HG03135 (cell line): ENCODE results near the gene SLC7A6.

Experiments
- ATAC-seq: cut with Tn5 transposase; IDR thresholded peaks from one replicate; pipeline ENCODE4 v1.9.1; 2021; ENCODE audit warnings: mild to moderate bottlenecking, moderate library complexity; ENCODE audit not compliant: unreplicated experiment

The SLC7A6 gene

DNA sequence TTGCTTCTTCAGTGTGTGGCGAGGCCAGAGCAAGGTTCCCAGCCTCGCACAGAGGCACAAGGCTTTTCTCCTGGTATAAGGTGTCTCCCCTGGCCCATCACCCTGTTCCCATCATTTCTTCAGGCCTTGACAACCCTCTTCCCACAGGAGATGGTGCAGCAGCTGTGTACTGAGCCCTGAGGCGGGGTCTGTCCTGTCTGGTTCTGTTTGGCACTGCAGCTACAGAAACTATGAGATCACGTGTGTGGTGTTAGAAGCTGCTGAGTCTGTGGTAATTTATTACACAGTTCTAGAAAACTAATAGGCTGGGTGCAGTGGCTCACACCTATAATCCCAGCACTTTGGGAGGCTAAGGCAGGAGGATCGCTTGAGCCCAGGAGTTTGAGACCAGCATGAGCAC lies 11.9 kb upstream of the SLC7A6 start:
- no peak for ATAC-seq

DNA sequence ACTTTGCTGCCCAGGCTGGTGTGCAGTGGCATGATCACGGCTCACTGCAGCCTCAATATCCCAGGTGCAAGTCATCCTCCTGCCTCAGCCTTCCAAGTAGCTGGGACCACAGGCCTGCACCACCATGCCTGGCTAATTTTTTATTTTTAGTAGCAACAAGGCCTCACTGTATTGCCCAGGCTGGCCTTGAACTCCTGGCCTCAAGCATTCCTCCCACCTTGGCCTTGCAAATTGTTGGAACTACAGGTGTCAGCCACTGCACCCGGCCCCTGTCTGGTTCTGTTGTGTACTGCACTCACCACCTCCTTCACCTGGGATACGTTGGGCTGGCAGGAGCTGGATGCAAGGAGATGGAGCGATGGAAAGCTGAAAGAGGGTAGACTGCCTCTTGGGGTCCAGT lies 10.6 kb upstream of the SLC7A6 start:
- no peak for ATAC-seq

DNA sequence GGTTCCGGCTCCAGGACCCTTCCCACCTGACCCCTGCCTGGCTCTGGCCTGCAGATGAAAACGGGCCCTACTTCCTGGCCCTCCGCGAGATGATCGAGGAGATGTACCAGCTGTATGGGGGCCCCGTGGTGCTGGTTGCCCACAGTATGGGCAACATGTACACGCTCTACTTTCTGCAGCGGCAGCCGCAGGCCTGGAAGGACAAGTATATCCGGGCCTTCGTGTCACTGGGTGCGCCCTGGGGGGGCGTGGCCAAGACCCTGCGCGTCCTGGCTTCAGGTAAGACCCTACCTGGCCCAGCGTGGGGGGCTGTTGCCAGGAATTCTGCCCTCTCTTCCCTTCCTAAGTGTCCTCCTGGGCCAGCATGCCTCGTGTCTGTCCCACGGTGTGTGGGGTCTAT lies 8.6 kb upstream of the SLC7A6 start:
- ATAC-seq, result no peak

DNA sequence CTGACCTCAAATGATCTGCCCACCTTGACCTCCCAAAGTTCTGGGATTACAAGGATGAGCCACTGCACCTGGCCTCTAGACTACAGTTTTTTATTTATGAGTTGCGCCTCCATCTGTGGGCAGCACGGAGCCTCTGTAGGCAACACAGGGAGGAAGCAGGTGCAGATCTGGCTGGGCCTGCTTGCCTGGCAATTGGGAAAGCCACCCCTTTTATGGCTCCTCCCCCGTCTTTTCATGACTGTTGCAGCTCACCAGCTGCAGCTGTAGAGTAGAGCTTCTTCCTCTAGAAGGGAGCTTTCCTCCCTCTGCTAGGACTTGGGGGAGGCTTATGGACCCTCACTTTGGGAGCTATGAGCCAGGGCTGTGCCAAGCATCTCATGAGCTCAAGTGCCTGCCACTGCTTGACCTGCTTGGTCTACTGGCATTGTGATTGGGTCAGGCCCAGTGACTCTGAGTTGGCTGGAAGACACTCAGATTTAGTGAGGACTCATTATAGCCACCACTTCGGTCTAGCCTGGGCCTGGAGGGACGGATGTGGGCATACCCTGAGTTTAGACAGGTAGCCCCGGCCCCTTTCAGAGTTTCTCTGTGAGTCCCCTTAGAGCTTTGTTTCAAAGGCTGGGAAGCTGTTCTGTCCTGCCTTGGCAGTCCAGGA lies 6.9 kb upstream of the SLC7A6 start:
- ATAC-seq, result no peak

DNA sequence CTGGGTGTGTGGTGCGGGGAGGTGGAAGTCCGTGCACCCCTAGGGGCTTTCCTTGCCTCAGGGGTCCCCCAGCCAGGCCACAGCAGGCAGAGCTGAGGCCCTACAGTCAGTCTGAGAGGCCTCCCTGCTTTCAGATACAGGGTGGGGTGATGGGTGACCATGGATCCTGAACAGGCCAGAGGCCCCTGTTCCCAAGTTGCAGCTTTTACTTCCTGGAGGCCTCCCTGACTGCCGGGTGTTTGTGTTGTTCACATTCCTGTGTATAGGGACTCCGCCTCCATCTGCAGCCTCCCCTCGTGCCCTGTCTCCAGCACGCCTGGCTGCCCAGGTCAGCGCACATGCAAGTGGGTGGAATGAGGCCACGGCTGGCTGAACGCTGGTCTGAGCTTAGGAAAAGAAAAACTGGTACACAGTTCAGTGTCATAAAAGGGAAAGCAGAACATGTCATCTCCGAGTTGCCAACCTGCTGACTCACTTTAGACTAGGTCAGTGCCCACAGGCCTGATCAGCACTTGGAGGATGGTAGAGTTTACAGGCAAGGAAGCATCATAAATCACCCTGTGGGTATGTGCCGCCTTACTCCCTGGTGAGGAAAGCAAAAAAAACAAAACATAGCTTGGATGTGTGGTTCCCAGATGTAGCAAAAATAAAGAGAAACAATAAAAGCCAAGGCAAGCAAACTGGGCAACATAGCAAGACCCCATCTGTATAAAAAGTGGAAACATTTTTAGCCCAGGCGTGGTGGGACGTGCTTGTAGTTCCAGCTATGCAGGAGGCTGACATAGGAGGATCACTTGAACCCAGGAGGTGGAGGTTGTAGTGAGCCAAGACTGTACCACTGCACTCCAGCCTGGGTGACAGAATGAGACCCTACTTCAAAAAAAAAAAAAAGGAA lies 6.2 kb upstream of the SLC7A6 start:
- ATAC-seq, result no peak

DNA sequence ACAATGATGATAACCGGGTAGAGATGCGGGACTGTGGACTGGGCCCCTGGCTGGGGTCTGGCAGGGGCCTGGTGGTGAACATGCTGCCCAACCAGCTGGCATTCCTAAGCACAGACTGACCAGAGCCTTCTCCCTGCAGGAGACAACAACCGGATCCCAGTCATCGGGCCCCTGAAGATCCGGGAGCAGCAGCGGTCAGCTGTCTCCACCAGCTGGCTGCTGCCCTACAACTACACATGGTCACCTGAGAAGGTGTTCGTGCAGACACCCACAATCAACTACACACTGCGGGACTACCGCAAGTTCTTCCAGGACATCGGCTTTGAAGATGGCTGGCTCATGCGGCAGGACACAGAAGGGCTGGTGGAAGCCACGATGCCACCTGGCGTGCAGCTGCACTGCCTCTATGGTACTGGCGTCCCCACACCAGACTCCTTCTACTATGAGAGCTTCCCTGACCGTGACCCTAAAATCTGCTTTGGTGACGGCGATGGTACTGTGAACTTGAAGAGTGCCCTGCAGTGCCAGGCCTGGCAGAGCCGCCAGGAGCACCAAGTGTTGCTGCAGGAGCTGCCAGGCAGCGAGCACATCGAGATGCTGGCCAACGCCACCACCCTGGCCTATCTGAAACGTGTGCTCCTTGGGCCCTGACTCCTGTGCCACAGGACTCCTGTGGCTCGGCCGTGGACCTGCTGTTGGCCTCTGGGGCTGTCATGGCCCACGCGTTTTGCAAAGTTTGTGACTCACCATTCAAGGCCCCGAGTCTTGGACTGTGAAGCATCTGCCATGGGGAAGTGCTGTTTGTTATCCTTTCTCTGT lies 5.1 kb upstream of the SLC7A6 start:
- no peak for ATAC-seq

DNA sequence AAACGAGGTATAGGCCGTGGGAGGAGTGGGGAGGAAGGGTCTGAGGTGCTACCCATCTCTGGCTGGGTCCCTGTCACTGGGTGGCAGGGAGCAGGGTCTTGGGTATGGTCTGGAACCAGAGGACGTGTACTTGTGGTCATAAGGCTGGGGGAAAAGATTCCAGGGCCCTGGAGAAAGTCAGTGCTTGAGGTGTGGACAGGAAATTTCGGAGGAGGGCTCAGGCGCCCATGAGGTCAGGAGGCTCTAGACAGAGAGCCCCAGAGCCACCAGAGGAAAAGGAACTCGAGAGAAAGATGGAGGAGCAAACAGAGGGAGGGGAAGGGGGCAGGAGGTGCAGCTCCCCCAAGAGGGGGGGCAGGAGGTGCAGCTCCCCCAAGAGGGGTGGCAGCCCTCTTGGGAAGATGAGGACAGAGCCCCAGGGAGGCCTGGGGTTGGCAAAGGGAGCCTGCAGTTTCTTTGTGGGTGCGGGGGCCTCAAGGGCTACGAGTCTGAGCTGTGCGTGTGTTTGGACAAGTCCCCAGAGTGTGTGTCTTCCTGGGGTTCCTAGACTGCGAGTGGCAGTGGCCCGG lies 683 bp upstream of the SLC7A6 start:
- ATAC-seq, result no peak

DNA sequence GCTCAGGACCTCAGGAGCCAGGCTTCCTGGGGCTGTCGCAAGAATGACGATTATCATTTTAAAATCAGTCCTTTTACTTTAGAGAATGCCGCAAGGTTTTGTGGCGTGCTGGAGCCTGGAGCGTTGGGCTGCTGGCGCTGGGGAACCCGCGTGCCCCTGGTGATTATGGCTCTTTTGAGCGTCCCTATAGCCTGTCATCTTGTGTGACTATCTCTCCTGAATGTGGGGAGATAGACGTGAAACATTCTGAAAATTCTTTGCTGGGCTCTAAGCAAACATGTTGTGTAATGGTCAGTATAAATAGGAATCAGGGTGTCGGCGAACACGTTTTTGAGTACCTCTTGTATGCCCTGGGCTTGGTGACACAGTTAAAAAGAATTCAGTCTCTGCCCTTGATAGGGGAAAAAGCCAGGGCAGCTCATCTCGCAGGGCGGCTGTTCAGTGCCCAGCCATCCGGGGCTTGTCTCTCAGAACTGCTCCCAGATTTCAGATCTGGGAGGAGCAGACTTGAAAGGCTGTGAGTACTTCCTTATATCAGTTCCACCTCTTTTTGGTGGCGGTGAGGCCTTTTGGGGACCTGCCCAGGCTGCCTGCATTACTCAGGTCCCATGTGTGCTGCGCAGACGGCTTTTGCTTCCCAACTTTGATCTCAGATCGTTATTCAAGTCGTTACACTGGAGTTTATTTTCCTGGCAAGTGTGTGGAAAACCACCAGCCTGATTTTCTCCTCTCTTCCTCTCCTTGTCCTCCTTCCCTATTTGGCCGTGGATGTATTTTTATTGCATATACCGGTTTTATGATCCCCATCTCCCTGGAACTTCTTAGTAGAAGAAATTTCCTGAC lies 973 bp downstream of the SLC7A6 start:
- ATAC-seq, result peak; percentile 8

DNA sequence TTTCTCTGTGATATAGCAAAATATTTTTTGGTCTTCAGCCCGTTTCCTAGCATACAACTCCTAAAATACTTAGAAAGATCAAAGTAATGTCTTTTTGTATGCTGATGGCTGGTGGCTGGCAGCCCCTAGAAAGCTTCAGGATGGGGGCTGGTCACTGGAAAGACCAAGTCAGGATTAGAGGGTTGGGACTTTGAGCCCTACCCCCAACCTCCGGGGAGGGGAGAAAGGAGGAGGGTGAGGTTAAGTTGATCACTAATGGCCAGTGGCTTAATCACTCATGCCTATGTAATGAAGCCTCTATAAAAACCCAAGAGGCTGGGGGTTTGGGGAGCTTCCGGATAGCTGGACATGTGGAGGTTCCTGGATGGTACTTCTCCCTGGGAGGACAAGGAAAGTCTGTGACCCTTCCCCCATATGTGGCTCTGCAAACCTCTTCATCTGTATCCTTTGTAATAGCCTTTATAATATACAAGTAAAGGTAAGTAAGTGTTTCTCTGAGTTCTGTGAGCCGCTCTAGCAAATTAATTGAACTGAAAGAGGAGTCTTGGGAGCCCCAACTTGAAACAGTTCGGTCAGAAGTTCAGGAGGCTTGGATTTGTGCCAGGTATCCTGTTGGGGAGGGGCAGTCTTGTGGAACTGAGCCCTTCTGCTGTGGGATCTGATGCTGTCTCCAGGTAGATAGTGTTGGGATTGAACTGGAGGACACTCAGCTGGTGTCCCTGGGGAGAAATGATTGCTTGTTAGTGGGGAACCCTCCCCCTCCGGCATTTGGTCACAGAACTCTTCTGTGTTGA lies 3.5 kb downstream of the SLC7A6 start:
- no peak for ATAC-seq

DNA sequence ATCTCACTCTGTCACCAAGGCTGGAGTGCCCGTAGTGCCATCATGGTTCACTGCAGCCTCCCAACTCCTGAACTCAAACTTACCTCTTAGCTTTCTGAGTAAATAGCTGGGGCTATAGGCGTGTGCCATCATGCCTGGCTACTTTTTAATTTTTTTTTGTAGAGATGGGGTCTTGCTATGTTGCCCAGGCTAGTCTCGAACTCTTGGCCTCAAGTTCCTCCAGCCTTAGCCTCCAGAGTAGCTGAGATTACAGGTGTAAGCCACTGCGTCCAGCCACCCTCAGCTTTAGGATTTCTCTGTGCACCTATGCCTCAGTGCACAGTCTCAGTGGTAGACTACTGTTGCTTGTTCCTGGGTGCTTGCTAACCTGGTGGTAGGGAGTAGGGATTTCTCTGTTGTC lies 5.5 kb downstream of the SLC7A6 start:
- ATAC-seq, result no peak

DNA sequence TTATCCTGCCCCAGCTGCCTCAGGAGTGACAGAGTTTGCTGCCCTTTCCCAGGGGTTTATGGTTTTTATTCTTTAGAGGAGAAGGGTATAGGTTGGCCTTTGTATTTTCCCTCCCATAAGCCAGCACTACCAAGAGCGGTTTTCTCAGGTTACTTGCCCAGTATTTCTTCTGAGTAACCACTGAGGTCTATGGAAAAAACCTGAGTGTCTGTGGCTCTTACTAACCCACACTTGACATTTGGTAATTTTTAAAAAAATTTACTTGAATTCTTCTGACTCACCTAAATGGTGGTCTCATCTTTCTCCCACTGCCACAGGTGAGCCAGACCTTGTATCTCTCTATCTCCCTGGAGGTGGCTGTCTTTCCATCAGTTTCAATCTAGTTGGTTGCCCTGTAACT lies 6.0 kb downstream of the SLC7A6 start:
- ATAC-seq, result no peak

DNA sequence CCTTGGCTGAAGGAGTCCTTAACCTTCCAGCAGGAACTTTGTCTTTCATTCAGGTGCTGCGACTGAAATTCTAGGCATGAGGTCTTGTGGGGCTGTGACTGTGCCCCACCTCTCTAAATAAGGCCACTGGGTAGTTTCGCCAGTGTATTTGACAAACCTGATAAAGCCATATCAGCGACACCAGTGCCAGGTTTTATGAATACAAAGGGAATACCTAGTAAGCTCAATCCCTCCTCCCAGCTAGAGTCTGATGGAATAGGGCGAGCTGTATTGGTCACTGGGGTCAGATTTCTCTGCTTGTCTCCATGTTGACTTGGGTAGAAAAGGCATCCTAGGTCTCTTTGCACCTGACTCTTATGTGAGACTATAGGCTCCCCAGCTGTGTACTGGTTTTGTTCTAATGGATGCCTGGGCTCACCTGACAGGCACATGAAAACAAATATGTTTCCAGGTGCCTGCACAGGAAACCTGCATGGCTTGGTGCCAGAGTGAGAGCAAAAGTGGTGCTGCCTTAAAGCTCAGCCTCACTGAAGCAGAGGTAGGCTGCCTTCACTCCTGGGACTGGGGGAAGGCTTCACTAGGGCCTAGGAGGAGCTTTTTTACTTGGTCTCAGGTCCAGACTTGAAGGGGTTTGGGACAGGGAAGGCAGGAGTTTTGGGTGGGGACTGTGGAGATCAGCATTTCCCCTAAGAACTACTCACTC lies 8.3 kb downstream of the SLC7A6 start:
- ATAC-seq, result no peak

DNA sequence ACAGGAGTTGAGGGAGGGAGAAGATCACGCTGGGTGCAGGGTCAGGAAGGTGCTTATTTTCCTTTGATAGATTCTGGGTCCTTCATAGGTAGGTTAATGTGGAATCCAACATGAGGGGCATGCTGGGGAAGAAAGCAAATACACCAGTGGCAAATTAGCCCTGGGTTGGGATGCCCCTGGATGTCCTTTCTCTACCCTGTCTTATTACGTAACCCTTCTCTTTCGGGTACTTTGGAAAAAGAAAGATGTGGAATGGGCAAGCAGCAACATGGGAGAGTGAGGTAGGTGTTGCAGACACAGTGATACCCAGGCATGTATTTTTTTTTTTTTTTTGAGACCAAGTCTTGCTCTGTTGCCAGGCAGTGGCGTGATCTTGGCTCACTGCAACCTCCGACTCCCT lies 9.1 kb downstream of the SLC7A6 start:
- no peak for ATAC-seq

DNA sequence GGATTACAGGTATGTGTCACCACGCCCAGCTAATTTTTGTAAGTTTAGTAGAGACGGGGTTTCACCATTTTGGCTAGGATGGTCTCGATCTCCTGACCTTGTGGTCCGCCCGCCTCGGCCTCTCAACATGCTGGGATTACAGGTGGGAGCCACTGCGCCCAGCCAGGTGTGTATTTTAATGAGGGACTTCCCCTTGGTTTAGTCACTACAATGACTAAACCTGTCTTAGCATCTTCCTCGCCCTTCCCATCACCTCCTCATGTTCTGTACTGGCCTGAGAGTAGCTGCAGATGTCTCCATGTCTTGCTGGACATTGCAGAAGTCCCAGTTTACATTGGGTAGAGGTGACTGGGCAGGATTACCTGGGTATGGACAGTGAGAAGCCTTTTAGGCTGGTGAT lies 9.6 kb downstream of the SLC7A6 start:
- ATAC-seq, result no peak

DNA sequence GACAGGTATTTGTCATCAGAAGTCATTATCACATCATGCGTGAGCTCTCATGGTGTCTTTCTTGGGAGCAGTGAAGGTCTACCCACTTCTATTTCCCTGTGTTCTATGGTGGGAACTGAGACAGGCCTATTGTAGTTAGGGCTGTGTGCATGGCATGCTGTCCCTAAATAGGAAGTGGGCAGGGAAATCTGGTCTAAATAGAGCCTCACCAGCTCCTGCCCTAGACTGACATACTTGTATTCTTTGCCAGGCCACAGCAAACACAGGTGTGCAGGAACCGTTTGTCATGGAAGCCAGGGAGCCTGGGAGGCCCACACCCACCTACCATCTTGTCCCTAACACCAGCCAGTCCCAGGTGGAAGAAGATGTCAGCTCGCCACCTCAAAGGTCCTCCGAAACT lies 10.1 kb downstream of the SLC7A6 start:
- no peak for ATAC-seq

DNA sequence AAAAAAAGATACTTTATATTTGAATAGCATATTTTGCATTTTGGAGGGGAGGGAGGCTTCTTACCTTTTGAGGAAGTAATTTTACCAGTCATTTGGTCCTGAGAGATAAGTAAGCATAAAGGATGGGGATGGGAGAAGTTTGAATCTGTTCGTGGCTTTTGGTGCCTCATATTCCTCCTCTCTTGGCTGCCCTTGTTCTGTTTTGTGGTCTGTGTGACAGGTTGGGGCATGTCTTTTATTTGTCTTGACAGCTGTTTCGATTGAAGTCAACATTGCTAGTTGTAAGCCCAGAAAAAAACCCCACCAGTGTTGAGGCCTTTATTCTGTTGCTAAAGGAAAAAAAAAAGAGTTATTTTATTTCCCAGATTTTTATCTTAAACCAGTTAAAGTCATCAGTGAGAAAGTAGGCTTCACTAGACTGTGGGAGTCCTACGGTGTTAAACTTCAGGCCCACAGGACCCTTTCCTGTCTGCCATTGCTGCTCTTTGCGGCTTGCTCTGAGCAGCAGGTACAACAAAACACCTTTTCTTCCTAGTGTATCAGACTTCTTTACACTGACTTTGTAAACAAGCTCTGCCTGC lies 11.4 kb downstream of the SLC7A6 start:
- no peak for ATAC-seq

DNA sequence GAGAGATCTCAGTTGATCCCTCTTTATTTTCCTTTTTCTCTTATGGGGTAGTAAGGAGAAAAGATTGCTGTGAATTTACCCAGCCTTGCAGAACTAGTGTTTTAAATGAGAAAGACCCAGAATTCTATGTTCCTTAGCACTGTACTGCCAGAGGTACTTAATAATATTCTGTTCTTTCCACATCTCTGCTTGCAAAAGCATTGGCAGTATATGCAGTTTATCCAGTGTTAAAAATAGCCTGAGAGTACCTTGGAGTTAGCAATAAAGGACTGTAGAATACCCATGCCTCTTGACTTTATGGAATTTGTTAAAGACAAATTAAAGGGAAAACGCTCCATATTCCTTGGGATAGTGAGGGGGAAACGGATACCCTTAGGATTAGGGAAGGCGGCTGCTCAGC lies 11.9 kb downstream of the SLC7A6 start:
- ATAC-seq, result no peak

DNA sequence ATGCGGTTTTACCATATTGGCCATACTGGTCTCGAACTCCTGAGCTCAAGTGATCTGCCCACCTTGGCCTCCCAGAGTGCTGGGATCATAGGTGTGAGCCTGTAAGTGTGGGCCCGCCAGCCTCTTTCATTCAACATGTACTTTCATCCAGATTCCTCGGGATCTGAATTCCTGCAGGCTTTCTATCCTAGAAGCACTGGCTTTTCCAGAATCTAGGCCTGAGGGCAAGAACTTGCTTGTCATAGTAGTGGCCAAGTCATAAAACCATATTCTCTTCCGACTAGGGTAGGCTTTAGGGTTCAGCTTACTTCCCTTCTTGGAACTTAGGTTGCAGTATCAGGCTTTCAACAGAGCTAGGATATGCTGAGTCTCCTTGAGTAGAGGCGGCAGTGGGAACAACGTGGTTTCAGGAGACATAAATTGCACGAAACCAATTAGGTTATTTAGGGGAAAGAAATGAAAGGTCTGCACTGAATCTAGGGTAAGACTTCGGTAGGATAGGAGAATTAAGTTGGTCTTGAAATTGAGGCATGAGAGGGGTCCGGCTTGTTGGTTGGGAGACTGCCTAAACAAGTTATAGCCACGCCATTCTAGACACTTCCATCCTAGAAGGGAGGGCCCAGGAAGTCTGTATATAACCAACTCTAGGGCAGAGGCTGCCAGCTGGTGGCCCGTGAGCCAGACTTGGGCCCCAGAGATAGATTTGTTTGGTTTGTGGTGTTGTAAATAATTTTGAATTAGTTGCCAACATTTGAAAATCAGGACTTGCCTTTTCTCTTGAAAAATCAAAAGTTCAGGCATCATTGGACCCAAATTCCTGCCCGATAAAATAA lies 15.6 kb downstream of the SLC7A6 start:
- ATAC-seq, result no peak
